ENCODE results near the gene AMBRA1.
A peak's percentile ranks its signal among the peaks of the same experiment; 100 is the strongest.
"Not testable (repeated sequence)": the region's sequence is repeated elsewhere in the genome, so short reads cannot be mapped to it uniquely, and the experiment has no call there.

Gene AMBRA1

GRCh38 chr11:46380340-46381047 lies 213.3 kb downstream of the AMBRA1 start:
- peak overlapping the region; percentile 41 for H3K27ac ChIP-seq (ENCODE audit: low read depth, low read length)
- peak overlapping the region; percentile 55 to 59 for H3K4me3 ChIP-seq (ENCODE audit: low read depth in 1 of 2, low read length in 2 of 2)
- H3K27me3 ChIP-seq (ENCODE audit: control insufficient read depth in 1 of 2, insufficient read depth in 2 of 2, low read length in 2 of 2): peaks cover 0 to 32% of the 10 kb centered on the region in 2 donors
- H3K36me3 ChIP-seq (ENCODE audit: insufficient read depth, low read length): peaks cover 9% of the 10 kb centered on the region
- no peaks in the 10 kb centered on the region for H3K9me3 ChIP-seq (ENCODE audit: low read length)
- no peak overlapping the region for H3K9ac ChIP-seq (ENCODE audit: low read length)
- H3K4me1 ChIP-seq (ENCODE audit: insufficient read depth, low read length): peaks cover 8% of the 10 kb centered on the region

- H3K27me3 ChIP-seq (ENCODE audit: control insufficient read depth in 1 of 2, insufficient read depth in 2 of 2, low read length in 2 of 2): peaks cover 0 to 29% of the 10 kb centered on the region in 2 donors
- H3K4me3 ChIP-seq (ENCODE audit: low read depth in 1 of 2, low read length in 2 of 2); H3K27ac ChIP-seq (ENCODE audit: low read depth, low read length); H3K4me1 ChIP-seq (ENCODE audit: insufficient read depth, low read length); H3K9ac ChIP-seq (ENCODE audit: low read length); H3K9me3 ChIP-seq (ENCODE audit: low read length): not testable (repeated sequence)
- peaks cover 17% of the 10 kb centered on the region for H3K36me3 ChIP-seq (ENCODE audit: insufficient read depth, low read length)
Measured at GRCh38 chr11:46379482-46380293, 214.1 kb downstream of the AMBRA1 start.

- Histone ChIP-seq H3K9me3 (ENCODE audit: low read length) (no peaks in the 10 kb centered on the region), H3K36me3 (ENCODE audit: insufficient read depth, low read length) (peaks cover 23% of the 10 kb centered on the region), H3K9ac (ENCODE audit: low read length) (no peak overlapping the region), H3K27me3 (ENCODE audit: control insufficient read depth in 1 of 2, insufficient read depth in 2 of 2, low read length in 2 of 2) (peaks cover 0 to 22% of the 10 kb centered on the region in 2 donors), H3K27ac (ENCODE audit: low read depth, low read length) (no peak overlapping the region), H3K4me3 (ENCODE audit: low read depth in 1 of 2, low read length in 2 of 2) (no peak overlapping the region), H3K4me1 (ENCODE audit: insufficient read depth, low read length) (peaks cover 8% of the 10 kb centered on the region)
Measured at GRCh38 chr11:46378811-46379481, 214.9 kb downstream of the AMBRA1 start.

GRCh38 chr11:46378296-46378695 lies 215.5 kb downstream of the AMBRA1 start:
- Histone ChIP-seq H3K9ac (ENCODE audit: low read length) (no peak overlapping the region), H3K36me3 (ENCODE audit: insufficient read depth, low read length) (peaks cover 27% of the 10 kb centered on the region), H3K9me3 (ENCODE audit: low read length) (no peaks in the 10 kb centered on the region), H3K4me3 (ENCODE audit: low read depth in 1 of 2, low read length in 2 of 2) (no peak overlapping the region), H3K27ac (ENCODE audit: low read depth, low read length) (no peak overlapping the region), H3K27me3 (ENCODE audit: control insufficient read depth in 1 of 2, insufficient read depth in 2 of 2, low read length in 2 of 2) (peaks cover 0 to 16% of the 10 kb centered on the region in 2 donors), H3K4me1 (ENCODE audit: insufficient read depth, low read length) (peaks cover 8% of the 10 kb centered on the region)

- peaks cover 27% of the 10 kb centered on the region for H3K36me3 ChIP-seq (ENCODE audit: insufficient read depth, low read length)
- H3K27me3 ChIP-seq (ENCODE audit: control insufficient read depth in 1 of 2, insufficient read depth in 2 of 2, low read length in 2 of 2): peaks cover 0 to 11% of the 10 kb centered on the region in 2 donors
- no peak overlapping the region for H3K27ac ChIP-seq (ENCODE audit: low read depth, low read length)
- no peaks in the 10 kb centered on the region for H3K9me3 ChIP-seq (ENCODE audit: low read length)
- no peak overlapping the region for H3K9ac ChIP-seq (ENCODE audit: low read length)
- H3K4me1 ChIP-seq (ENCODE audit: insufficient read depth, low read length): peaks cover 6% of the 10 kb centered on the region
- no peak overlapping the region for H3K4me3 ChIP-seq (ENCODE audit: low read depth in 1 of 2, low read length in 2 of 2)
Measured at GRCh38 chr11:46377831-46378230, 216.0 kb downstream of the AMBRA1 start.

- Histone ChIP-seq H3K9ac (ENCODE audit: low read length) (no peak overlapping the region), H3K36me3 (ENCODE audit: insufficient read depth, low read length) (peaks cover 31% of the 10 kb centered on the region), H3K4me3 (ENCODE audit: low read depth in 1 of 2, low read length in 2 of 2) (no peak overlapping the region), H3K27me3 (ENCODE audit: control insufficient read depth in 1 of 2, insufficient read depth in 2 of 2, low read length in 2 of 2) (peaks cover 0 to 5% of the 10 kb centered on the region in 2 donors), H3K9me3 (ENCODE audit: low read length) (no peaks in the 10 kb centered on the region), H3K27ac (ENCODE audit: low read depth, low read length) (no peak overlapping the region), H3K4me1 (ENCODE audit: insufficient read depth, low read length) (peaks cover under 1% of the 10 kb centered on the region)
Measured at GRCh38 chr11:46377290-46377689, 216.5 kb downstream of the AMBRA1 start.

- Histone ChIP-seq H3K27ac (ENCODE audit: low read depth, low read length) (no peak overlapping the region), H3K9ac (ENCODE audit: low read length) (no peak overlapping the region), H3K9me3 (ENCODE audit: low read length) (no peaks in the 10 kb centered on the region), H3K4me1 (ENCODE audit: insufficient read depth, low read length) (no peaks in the 10 kb centered on the region), H3K27me3 (ENCODE audit: control insufficient read depth in 1 of 2, insufficient read depth in 2 of 2, low read length in 2 of 2) (no peaks in the 10 kb centered on the region), H3K36me3 (ENCODE audit: insufficient read depth, low read length) (peaks cover 36% of the 10 kb centered on the region), H3K4me3 (ENCODE audit: low read depth in 1 of 2, low read length in 2 of 2) (no peak overlapping the region)
Measured at GRCh38 chr11:46376258-46377050, 217.4 kb downstream of the AMBRA1 start.

- H3K4me1 ChIP-seq (ENCODE audit: insufficient read depth, low read length): no peaks in the 10 kb centered on the region
- H3K4me3 ChIP-seq (ENCODE audit: low read depth in 1 of 2, low read length in 2 of 2): no peak overlapping the region
- no peak overlapping the region for H3K27ac ChIP-seq (ENCODE audit: low read depth, low read length)
- no peak overlapping the region for H3K9ac ChIP-seq (ENCODE audit: low read length)
- H3K36me3 ChIP-seq (ENCODE audit: insufficient read depth, low read length): peaks cover 36% of the 10 kb centered on the region
- H3K9me3 ChIP-seq (ENCODE audit: low read length): no peaks in the 10 kb centered on the region
- no peaks in the 10 kb centered on the region for H3K27me3 ChIP-seq (ENCODE audit: control insufficient read depth in 1 of 2, insufficient read depth in 2 of 2, low read length in 2 of 2)
Measured at GRCh38 chr11:46375392-46376101, 218.3 kb downstream of the AMBRA1 start.

- Histone ChIP-seq H3K4me3 (ENCODE audit: low read depth in 1 of 2, low read length in 2 of 2) (no peak overlapping the region), H3K9ac (ENCODE audit: low read length) (no peak overlapping the region), H3K4me1 (ENCODE audit: insufficient read depth, low read length) (no peaks in the 10 kb centered on the region), H3K27me3 (ENCODE audit: control insufficient read depth in 1 of 2, insufficient read depth in 2 of 2, low read length in 2 of 2) (no peaks in the 10 kb centered on the region), H3K27ac (ENCODE audit: low read depth, low read length) (no peak overlapping the region), H3K36me3 (ENCODE audit: insufficient read depth, low read length) (peaks cover 36% of the 10 kb centered on the region), H3K9me3 (ENCODE audit: low read length) (no peaks in the 10 kb centered on the region)
Measured at GRCh38 chr11:46374815-46375214, 219.0 kb downstream of the AMBRA1 start.

- H3K36me3 ChIP-seq (ENCODE audit: insufficient read depth, low read length): peaks cover 36% of the 10 kb centered on the region
Measured at GRCh38 chr11:46373787-46374740, 219.8 kb downstream of the AMBRA1 start.

More at GRCh38 chr11:46373787-46374740, 219.8 kb downstream of the AMBRA1 start:
- Histone ChIP-seq H3K4me3 (ENCODE audit: low read depth in 1 of 2, low read length in 2 of 2) (no peak overlapping the region), H3K27me3 (ENCODE audit: control insufficient read depth in 1 of 2, insufficient read depth in 2 of 2, low read length in 2 of 2) (no peaks in the 10 kb centered on the region), H3K4me1 (ENCODE audit: insufficient read depth, low read length) (no peaks in the 10 kb centered on the region), H3K9me3 (ENCODE audit: low read length) (no peaks in the 10 kb centered on the region), H3K9ac (ENCODE audit: low read length) (no peak overlapping the region), H3K27ac (ENCODE audit: low read depth, low read length) (no peak overlapping the region)

Measured in muscle layer of colon (tissue), 2 donors.